GM12873 (cell line): ENCODE data around the gene MIPEP.

ENCODE experiments used
- CTCF ChIP-seq: IDR thresholded peaks from 2 replicates; pipeline ENCODE4 v1.5.1; 2012; ENCODE audit warnings: low read depth, mild to moderate bottlenecking, moderate library complexity, low read length, control low read depth; ENCODE audit not compliant: insufficient read depth; ENCODE audit errors: missing control alignments

MIPEP gene

GRCh38 chr13:23776698-23777574 is 112.3 kb downstream of the MIPEP start:
- no peak for TF ChIP-seq CTCF

- no peak for TF ChIP-seq CTCF
These were observed 116.5 kb downstream of the MIPEP start for GRCh38 chr13:23772717-23773116.

- TF ChIP-seq CTCF = no peak
These were observed 117.2 kb downstream of the MIPEP start for GRCh38 chr13:23771956-23772355.

- TF ChIP-seq CTCF = no peak
These were observed 117.6 kb downstream of the MIPEP start for GRCh38 chr13:23771552-23771951.

- no peak for TF ChIP-seq CTCF
These were observed 118.2 kb downstream of the MIPEP start for GRCh38 chr13:23770973-23771372.

GRCh38 chr13:23770428-23770827 is 118.8 kb downstream of the MIPEP start:
- no peak for TF ChIP-seq CTCF

- TF ChIP-seq CTCF = no peak
These were observed 119.8 kb downstream of the MIPEP start for GRCh38 chr13:23769401-23769800.
